Tibial nerve (tissue), 4 donors: ENCODE measurements around the gene NAA40. TPM values are rescaled to one million over a fixed set of nuclear protein-coding genes. Genes with fewer than 3 reads are reported as not detected.

ENCODE experiments used
- DNase-seq, 2 donors: peaks; one replicate each; pipeline ENCODE4 v3.0.0-alpha.2; 2019; ENCODE audit warnings: low spot score in 2 of 2
- H3K27ac ChIP-seq, 4 donors: fragments of 200-600 bp; sonication (generic) in 3 of 4; one replicate each; pipeline ENCODE4 v1.5.1; 2017 to 2019; ENCODE audit warnings: mild to moderate bottlenecking in 1 of 4
- H3K27me3 ChIP-seq, 2 donors: fragments of 200-600 bp; sonication (generic) in 1 of 2; one replicate each; pipeline versions ENCODE4 v1.5.1 to v1.6.0; 2017 to 2019
- H3K36me3 ChIP-seq, 3 donors: fragments of 200-600 bp; sonication (generic); one replicate each; pipeline ENCODE4 v1.5.1; 2018 to 2019
- H3K4me1 ChIP-seq, 4 donors: fragments of 200-600 bp; sonication (generic) in 3 of 4; one replicate each; pipeline ENCODE4 v1.5.1; 2017 to 2019
- H3K4me3 ChIP-seq, 4 donors: fragments of 200-600 bp; sonication (generic) in 3 of 4; one replicate each; pipeline ENCODE4 v1.5.1; 2017 to 2019; ENCODE audit warnings: mild to moderate bottlenecking in 1 of 4, moderate library complexity in 1 of 4
- H3K9me3 ChIP-seq, 4 donors: fragments of 200-600 bp; sonication (generic) in 3 of 4; one replicate each; pipeline ENCODE4 v1.5.1; 2017 to 2019
- EP300 ChIP-seq, 2 donors: sonication (generic); formaldehyde crosslinking; IDR thresholded peaks; one replicate each; pipeline ENCODE4 v1.6.1; 2017; ENCODE audit warnings: antibody characterized with exemption in 2 of 2, mild to moderate bottlenecking in 1 of 2
- POLR2A ChIP-seq, 2 donors: fragments of 450-650 bp; IDR thresholded peaks; one replicate each; pipeline ENCODE4 v1.6.1; 2017; ENCODE audit warnings: antibody characterized with exemption in 2 of 2, mild to moderate bottlenecking in 2 of 2, moderate library complexity in 2 of 2
- WGBS, 2 donors: methylation state at CpG; one replicate each; pipeline ENCODE4 v1.1.5; 2018; 5-methylcytosine and 5-hydroxymethylcytosine counted together
- total RNA-seq, 4 donors: library from RNA; depleted of rRNA; stranded (reverse); fragments of >200 nt; gene quantifications; one replicate each; pipeline ENCODE4 v1.1.0, GENCODE V29; 2016
- TF ChIP-seq, protein P1 (sequence below), 5 experiments: fragments of 200-600 bp in 3 of 5; fragments of 450-650 bp in 2 of 5; sonication (generic) in 3 of 5; IDR thresholded peaks; one replicate each; pipeline ENCODE4 v1.5.1; 2016 to 2019; ENCODE audit warnings: antibody characterized with exemption in 5 of 5, mild to moderate bottlenecking in 3 of 5, moderate library complexity in 2 of 5

The NAA40 gene
- total RNA-seq, 4 donors from 2014 or later: 4.9 to 13.5 (median 5.6) TPM

DNA sequence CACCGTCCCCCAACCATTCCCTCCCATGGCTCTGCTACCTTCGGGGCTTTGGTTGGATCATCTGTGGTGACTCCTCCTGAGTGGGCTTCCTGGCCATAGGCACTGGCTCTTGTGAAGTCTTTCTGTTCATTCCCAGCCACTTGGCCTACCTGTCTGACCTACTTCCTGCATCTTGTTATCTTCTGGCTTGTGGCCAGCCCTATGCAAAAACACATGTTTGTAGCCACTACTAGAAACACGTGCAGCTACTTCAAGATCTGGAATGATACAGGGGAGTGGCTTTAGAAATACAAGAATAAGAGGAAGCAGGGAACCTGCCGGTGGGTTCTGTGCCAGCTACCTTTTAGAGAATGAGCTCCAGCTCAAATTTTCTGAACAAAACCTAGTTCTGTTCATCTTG, 42.7 kb upstream of the NAA40 start:
- Histone ChIP-seq H3K27ac (no peak overlapping the region), H3K36me3 (peaks cover 6 to 65% (median 27%) of the 10 kb centered on the region in 3 donors)
- 74 to 77% methylated on average over 4 of the region's 4 CpGs for WGBS, 2 donors

DNA sequence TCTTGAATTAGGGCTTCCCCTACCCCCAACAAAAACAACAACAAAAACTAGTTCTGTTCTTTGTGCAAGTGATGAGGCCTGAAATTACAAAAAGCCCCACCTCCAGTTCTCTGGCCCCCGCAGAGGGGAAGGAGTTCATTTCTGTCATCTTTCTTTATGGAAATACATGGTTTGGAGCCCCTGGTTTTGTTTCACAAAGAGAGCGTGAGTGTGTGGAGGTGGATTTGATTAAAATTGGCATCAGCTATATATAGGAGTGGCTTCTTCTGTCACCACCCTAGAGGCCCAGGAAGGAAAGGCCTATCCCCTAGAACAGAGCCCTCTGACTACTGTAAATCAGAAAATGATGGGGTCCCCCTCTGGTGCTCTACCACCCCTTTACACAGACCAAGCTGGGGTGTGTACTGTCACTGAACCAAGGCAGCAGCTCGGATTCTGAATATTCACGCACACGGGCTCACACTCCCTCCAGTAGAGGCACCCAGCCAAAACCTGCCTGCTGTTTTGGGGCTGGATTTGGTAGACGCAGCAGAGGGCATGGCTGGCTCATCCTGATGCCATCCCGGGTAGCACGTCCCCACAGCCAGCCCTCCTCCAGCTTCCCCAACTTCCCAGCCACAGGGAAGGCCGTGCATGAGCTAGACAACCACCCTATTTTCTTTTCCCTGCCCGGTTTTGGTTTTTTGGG, 41.2 kb upstream of the NAA40 start:
- peaks cover 7 to 79% (median 34%) of the 10 kb centered on the region in 3 donors for H3K36me3 ChIP-seq
- peaks cover 0 to 14% (median 2%) of the 10 kb centered on the region in 4 donors for H3K4me1 ChIP-seq
- no peak overlapping the region for H3K4me3 ChIP-seq
- no peaks in the 10 kb centered on the region for H3K27me3 ChIP-seq
- 58 to 69% methylated on average over 10 of the region's 10 CpGs for WGBS, 2 donors
- TF ChIP-seq POLR2A (IDR thresholded peaks at IDR 0.05): no peak
- TF ChIP-seq EP300 (IDR thresholded peaks at IDR 0.05): no peak
- TF ChIP-seq, protein P1, sequence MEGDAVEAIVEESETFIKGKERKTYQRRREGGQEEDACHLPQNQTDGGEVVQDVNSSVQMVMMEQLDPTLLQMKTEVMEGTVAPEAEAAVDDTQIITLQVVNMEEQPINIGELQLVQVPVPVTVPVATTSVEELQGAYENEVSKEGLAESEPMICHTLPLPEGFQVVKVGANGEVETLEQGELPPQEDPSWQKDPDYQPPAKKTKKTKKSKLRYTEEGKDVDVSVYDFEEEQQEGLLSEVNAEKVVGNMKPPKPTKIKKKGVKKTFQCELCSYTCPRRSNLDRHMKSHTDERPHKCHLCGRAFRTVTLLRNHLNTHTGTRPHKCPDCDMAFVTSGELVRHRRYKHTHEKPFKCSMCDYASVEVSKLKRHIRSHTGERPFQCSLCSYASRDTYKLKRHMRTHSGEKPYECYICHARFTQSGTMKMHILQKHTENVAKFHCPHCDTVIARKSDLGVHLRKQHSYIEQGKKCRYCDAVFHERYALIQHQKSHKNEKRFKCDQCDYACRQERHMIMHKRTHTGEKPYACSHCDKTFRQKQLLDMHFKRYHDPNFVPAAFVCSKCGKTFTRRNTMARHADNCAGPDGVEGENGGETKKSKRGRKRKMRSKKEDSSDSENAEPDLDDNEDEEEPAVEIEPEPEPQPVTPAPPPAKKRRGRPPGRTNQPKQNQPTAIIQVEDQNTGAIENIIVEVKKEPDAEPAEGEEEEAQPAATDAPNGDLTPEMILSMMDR (IDR thresholded peaks at IDR 0.05): no peak
- no peak for DNase-seq
- H3K9me3 ChIP-seq: no peaks in the 10 kb centered on the region
- H3K27ac ChIP-seq: peak overlapping the region in 1 of 4 donors; percentile 31

More for the DNA sequence above, 42.7 kb upstream of the NAA40 start:
- Histone ChIP-seq H3K9me3 (no peaks in the 10 kb centered on the region), H3K27me3 (no peaks in the 10 kb centered on the region), H3K4me1 (peaks cover 0 to 28% (median 5%) of the 10 kb centered on the region in 4 donors), H3K4me3 (no peak overlapping the region)
- no peak for DNase-seq
- TF ChIP-seq EP300 (IDR thresholded peaks at IDR 0.05) (no peak), POLR2A (IDR thresholded peaks at IDR 0.05) (no peak)
- TF ChIP-seq, protein P1 (IDR thresholded peaks at IDR 0.05): no peak

DNA sequence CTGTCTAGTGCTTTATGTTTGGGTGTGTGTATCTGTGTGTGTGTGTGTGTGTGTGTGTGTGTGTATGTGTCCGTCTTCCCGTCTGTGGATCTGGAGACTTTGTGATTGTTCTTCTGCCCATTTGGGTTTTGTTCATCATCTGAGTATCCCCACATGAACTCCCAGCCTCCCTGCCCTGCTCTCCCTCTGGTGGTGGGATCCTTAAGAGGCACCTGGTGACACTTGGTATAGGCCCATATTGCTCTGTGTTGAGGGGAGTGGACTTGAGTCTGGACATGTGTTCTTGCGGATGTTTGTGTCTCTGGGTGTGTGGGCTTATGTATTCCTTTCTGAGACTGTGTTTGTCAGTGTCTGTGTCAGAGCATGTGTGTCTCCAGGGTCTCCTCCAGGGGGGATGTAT, 37.1 kb upstream of the NAA40 start:
- Histone ChIP-seq H3K9me3 (no peaks in the 10 kb centered on the region), H3K36me3 (peaks cover 13 to 99% (median 48%) of the 10 kb centered on the region in 3 donors), H3K27ac (no peak overlapping the region), H3K4me1 (peaks cover 0 to 11% (median under 1%) of the 10 kb centered on the region in 4 donors), H3K4me3 (no peak overlapping the region), H3K27me3 (no peaks in the 10 kb centered on the region)
- 67% methylated on average over 3 of the region's 3 CpGs for WGBS, 2 donors
- TF ChIP-seq POLR2A (IDR thresholded peaks at IDR 0.05) (no peak), EP300 (IDR thresholded peaks at IDR 0.05) (no peak)
- TF ChIP-seq, protein P1 (IDR thresholded peaks at IDR 0.05): no peak
- DNase-seq: no peak

DNA sequence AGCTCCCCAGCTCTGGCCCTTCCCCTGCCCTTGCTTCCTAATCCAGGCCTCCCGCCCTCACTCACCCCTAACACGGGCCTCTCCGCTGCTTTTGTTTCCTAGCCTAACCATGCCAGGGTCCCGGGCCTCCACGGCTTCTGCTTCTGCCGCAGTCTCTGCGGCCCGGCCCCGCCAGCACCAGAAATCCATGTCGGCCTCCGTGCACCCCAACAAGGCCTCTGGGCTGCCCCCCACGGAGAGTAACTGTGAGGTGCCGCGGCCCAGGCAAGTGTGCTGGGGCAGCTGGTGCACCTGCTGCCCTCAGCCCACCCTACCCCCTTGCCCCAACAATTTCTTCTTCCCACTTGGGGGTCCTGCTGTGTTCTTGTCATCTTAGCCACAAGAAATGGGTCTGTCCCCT, 34.9 kb upstream of the NAA40 start:
- no peak for TF ChIP-seq EP300 (IDR thresholded peaks at IDR 0.05)
- TF ChIP-seq POLR2A (IDR thresholded peaks at IDR 0.05): no peak
- TF ChIP-seq, protein P1 (IDR thresholded peaks at IDR 0.05): no peak
- WGBS, 2 donors: 90 to 92% methylated on average over 11 to 14 of the region's 14 CpGs
- no peaks in the 10 kb centered on the region for H3K9me3 ChIP-seq
- no peaks in the 10 kb centered on the region for H3K27me3 ChIP-seq
- no peak for DNase-seq
- H3K36me3 ChIP-seq: peaks cover 13 to 96% (median 47%) of the 10 kb centered on the region in 3 donors
- H3K4me3 ChIP-seq: no peak overlapping the region
- H3K27ac ChIP-seq: no peak overlapping the region
- peaks cover 0 to 24% (median 12%) of the 10 kb centered on the region in 4 donors for H3K4me1 ChIP-seq

- Histone ChIP-seq H3K4me1 (peaks cover 0 to 32% (median 18%) of the 10 kb centered on the region in 4 donors), H3K27me3 (no peaks in the 10 kb centered on the region), H3K4me3 (no peak overlapping the region), H3K36me3 (peaks cover 13 to 93% (median 45%) of the 10 kb centered on the region in 3 donors), H3K27ac (no peak overlapping the region), H3K9me3 (no peaks in the 10 kb centered on the region)
- DNase-seq: no peak
- TF ChIP-seq, protein P1 (IDR thresholded peaks at IDR 0.05): no peak
- TF ChIP-seq POLR2A (IDR thresholded peaks at IDR 0.05) (no peak), EP300 (IDR thresholded peaks at IDR 0.05) (no peak)
- 86 to 90% methylated on average over 11 to 13 of the region's 13 CpGs for WGBS, 2 donors
Measured at GRCh38 chr11:63904743-63905142, 34.1 kb upstream of the NAA40 start.
